Progenitor cell of endocrine pancreas (in vitro differentiated cells): ENCODE measurements around the gene SERPINA9. TPM values are rescaled to one million over a fixed set of nuclear protein-coding genes. Genes with fewer than 3 reads are reported as not detected.

ENCODE experiments used
- DNase-seq: peaks from one replicate; pipeline ENCODE4 v3.0.0; 2021; ENCODE audit warnings: low spot score; ENCODE audit not compliant: unreplicated experiment
- H3K27ac Mint-ChIP-seq: 2 replicates; pipeline ENCODE4 v1.8.0; 2021; ENCODE audit warnings: mild to moderate bottlenecking, moderate library complexity, mixed read lengths
- H3K27me3 Mint-ChIP-seq: 2 replicates; pipeline ENCODE4 v1.8.0; 2021; ENCODE audit warnings: mixed read lengths
- H3K36me3 Mint-ChIP-seq: 2 replicates; pipeline ENCODE4 v1.8.0; 2022; ENCODE audit warnings: mixed read lengths; ENCODE audit not compliant: insufficient read depth
- H3K4me1 Mint-ChIP-seq: 2 replicates; pipeline ENCODE4 v1.8.0; 2021; ENCODE audit warnings: low read depth, mixed read lengths
- H3K4me3 Mint-ChIP-seq: 2 replicates; pipeline ENCODE4 v1.8.0; 2021; ENCODE audit warnings: low read depth, mild to moderate bottlenecking, moderate library complexity, mixed read lengths
- H3K9me3 Mint-ChIP-seq: 2 replicates; pipeline ENCODE4 v1.8.0; 2021; ENCODE audit warnings: low read depth, mixed read lengths
- CTCF ChIP-seq: fragments of 200-600 bp; sonication (generic); IDR thresholded peaks from one replicate; pipeline ENCODE4 v1.5.0; 2021; ENCODE audit warnings: antibody characterized with exemption, mild to moderate bottlenecking; ENCODE audit not compliant: unreplicated experiment
- total RNA-seq: library from RNA; stranded (reverse); gene quantifications from 2 replicates; pipeline ENCODE4 v1.2.1, GENCODE V29; 2021

SERPINA9 gene
- total RNA-seq, 1 donor from 2014 or later, result not detected

GRCh38 chr14:94472842-94473241 lies 3.2 kb downstream of the SERPINA9 start:
- no peak for TF ChIP-seq CTCF
- Mint-ChIP-seq H3K4me3 (no peak overlapping the region), H3K9me3 (peaks cover 4% of the 10 kb centered on the region), H3K27ac (no peak overlapping the region), H3K27me3 (peaks cover 6% of the 10 kb centered on the region), H3K36me3 (no peaks in the 10 kb centered on the region), H3K4me1 (no peaks in the 10 kb centered on the region)
- DNase-seq, result no peak

GRCh38 chr14:94471045-94471444 lies 5.0 kb downstream of the SERPINA9 start:
- H3K36me3 Mint-ChIP-seq, result peaks cover 2% of the 10 kb centered on the region
- no peak overlapping the region for H3K4me3 Mint-ChIP-seq
- no peak for DNase-seq
- H3K4me1 Mint-ChIP-seq, result no peaks in the 10 kb centered on the region
- TF ChIP-seq CTCF, result no peak
- H3K27ac Mint-ChIP-seq, result no peak overlapping the region
- peaks cover 8% of the 10 kb centered on the region for H3K9me3 Mint-ChIP-seq
- peaks cover 14% of the 10 kb centered on the region for H3K27me3 Mint-ChIP-seq

- H3K36me3 Mint-ChIP-seq, result peaks cover 3% of the 10 kb centered on the region
- no peak overlapping the region for H3K27ac Mint-ChIP-seq
- no peaks in the 10 kb centered on the region for H3K4me1 Mint-ChIP-seq
- H3K27me3 Mint-ChIP-seq, result peaks cover 16% of the 10 kb centered on the region
- H3K9me3 Mint-ChIP-seq, result peaks cover 11% of the 10 kb centered on the region
- TF ChIP-seq CTCF, result no peak
- no peak for DNase-seq
- H3K4me3 Mint-ChIP-seq, result no peak overlapping the region
These were observed 5.7 kb downstream of the SERPINA9 start for GRCh38 chr14:94470311-94470710.

GRCh38 chr14:94469261-94469660 lies 6.7 kb downstream of the SERPINA9 start:
- Mint-ChIP-seq H3K9me3 (peaks cover 15% of the 10 kb centered on the region), H3K27ac (no peak overlapping the region), H3K4me3 (no peak overlapping the region), H3K36me3 (peaks cover 3% of the 10 kb centered on the region), H3K27me3 (peaks cover 16% of the 10 kb centered on the region), H3K4me1 (no peaks in the 10 kb centered on the region)
- no peak for DNase-seq
- no peak for TF ChIP-seq CTCF

GRCh38 chr14:94467728-94468520 lies 8.1 kb downstream of the SERPINA9 start:
- no peaks in the 10 kb centered on the region for H3K4me1 Mint-ChIP-seq
- H3K27me3 Mint-ChIP-seq, result peaks cover 16% of the 10 kb centered on the region
- no peak overlapping the region for H3K4me3 Mint-ChIP-seq
- peaks cover 15% of the 10 kb centered on the region for H3K9me3 Mint-ChIP-seq
- peaks cover 3% of the 10 kb centered on the region for H3K36me3 Mint-ChIP-seq
- DNase-seq, result no peak
- TF ChIP-seq CTCF, result no peak
- H3K27ac Mint-ChIP-seq, result no peak overlapping the region
